HepG2 (cell line): Measurements from ENCODE around the gene IGF2. TPM values are rescaled to one million over a fixed set of nuclear protein-coding genes. Genes with fewer than 3 reads are reported as not detected.

Source experiments
- AGO2 ChIP-seq: fragments of 200-400 bp; formaldehyde crosslinking; optimal IDR thresholded peaks from 2 replicates; pipeline ENCODE3; 2017; ENCODE audit warnings: mild to moderate bottlenecking, low read depth, low read length, moderate library complexity
- AHR ChIP-seq: IDR thresholded peaks from 2 replicates; pipeline ENCODE4 v1.6.1; 2018; ENCODE audit warnings: missing genetic modification reagents, missing compliant biosample characterization
- BRCA1 ChIP-seq: sonication (generic); formaldehyde crosslinking; IDR thresholded peaks from 2 replicates; pipeline ENCODE4 v1.4.0; 2020; ENCODE audit warnings: missing genetic modification reagents
- GABPA ChIP-seq, 2 experiments: IDR thresholded peaks; 2 replicates each; pipeline ENCODE4 v1.6.1; 2011 to 2016; ENCODE audit warnings: low read depth in 2 of 2, low read length in 1 of 2, missing biosample characterization in 1 of 2, missing genetic modification characterization in 1 of 2
- HCFC1 ChIP-seq: fragments of 150-350 bp; IDR thresholded peaks from 2 replicates; pipeline ENCODE4 v1.6.1; 2014; ENCODE audit warnings: low read depth, low read length
- MED13 ChIP-seq: sonication (generic); formaldehyde crosslinking; IDR thresholded peaks from 2 replicates; pipeline ENCODE4 v1.5.0; 2020; ENCODE audit warnings: missing genetic modification reagents
- NCOA5 ChIP-seq: sonication (generic); formaldehyde crosslinking; IDR thresholded peaks from 2 replicates; pipeline ENCODE4 v1.4.0; 2020; ENCODE audit warnings: missing genetic modification reagents
- NR2F1 ChIP-seq, 2 experiments: fragments of 450-650 bp in 1 of 2; formaldehyde crosslinking in 1 of 2; IDR thresholded peaks; 2 replicates each; pipeline versions ENCODE4 v1.5.0 to v1.6.1; 2016 to 2020; ENCODE audit warnings: mild to moderate bottlenecking in 1 of 2, missing compliant biosample characterization in 1 of 2, missing genetic modification reagents in 1 of 2, moderate library complexity in 1 of 2
- PPARG ChIP-seq: conservative IDR thresholded peaks from 2 replicates; pipeline ENCODE4 v1.6.1; 2016; ENCODE audit warnings: missing biosample characterization, missing genetic modification reagents
- RAD51 ChIP-seq: fragments of 450-650 bp; IDR thresholded peaks from 2 replicates; pipeline ENCODE4 v1.6.1; 2016; ENCODE audit warnings: borderline replicate concordance
- SMARCC2 ChIP-seq: fragments of 450-650 bp; IDR thresholded peaks from 2 replicates; pipeline ENCODE4 v1.6.1; 2017; ENCODE audit warnings: antibody characterized with exemption, mild to moderate bottlenecking
- ZNF251 ChIP-seq: sonication (generic); formaldehyde crosslinking; IDR thresholded peaks from 2 replicates; pipeline ENCODE4 v1.9.0; 2021; ENCODE audit warnings: mild to moderate bottlenecking, missing genetic modification reagents
- ZNF34 ChIP-seq: sonication (generic); formaldehyde crosslinking; IDR thresholded peaks from 2 replicates; pipeline ENCODE4 v1.4.0; 2020; ENCODE audit warnings: mild to moderate bottlenecking, missing genetic modification reagents, borderline replicate concordance
- ZNF550 ChIP-seq: sonication (generic); formaldehyde crosslinking; IDR thresholded peaks from 2 replicates; pipeline ENCODE4 v1.4.0; 2020; ENCODE audit warnings: mild to moderate bottlenecking, missing genetic modification reagents, borderline replicate concordance
- ZNF564 ChIP-seq: sonication (generic); formaldehyde crosslinking; IDR thresholded peaks from 2 replicates; pipeline ENCODE4 v1.8.1; 2023; ENCODE audit warnings: mild to moderate bottlenecking, missing genetic modification reagents
- ZNF567 ChIP-seq: sonication (generic); formaldehyde crosslinking; IDR thresholded peaks from 2 replicates; pipeline ENCODE4 v1.8.1; 2023; ENCODE audit warnings: mild to moderate bottlenecking, missing genetic modification reagents, borderline replicate concordance
- ZNF709 ChIP-seq: sonication (generic); formaldehyde crosslinking; IDR thresholded peaks from 2 replicates; pipeline ENCODE4 v1.5.0; 2020; ENCODE audit warnings: mild to moderate bottlenecking, missing genetic modification reagents
- polyA plus RNA-seq, 8 experiments: library from polyadenylated mRNA; depleted of rRNA in 3 of 8; stranded (reverse) in 7 of 8; unstranded in 1 of 8; fragments of >200 nt; fragmentation: Illumina TruSeq in 4 of 8; extraction: Trizol in 4 of 8; gene quantifications; 2 replicates each; pipeline versions ENCODE4 v1.2.1 to v1.2.3, GENCODE V29; 2011 to 2016; ENCODE audit warnings: low read depth in 4 of 8, missing spikeins in 1 of 8, mixed read lengths in 1 of 8; ENCODE audit not compliant: insufficient read depth in 1 of 8
- total RNA-seq, 5 experiments: library from RNA; depleted of rRNA; stranded (reverse); fragments of >200 nt; fragmentation: Illumina TruSeq; extraction: Trizol; gene quantifications; 2 replicates each; pipeline ENCODE4 v1.2.3, GENCODE V29; 2016; ENCODE audit warnings: low read depth in 1 of 5
- TF ChIP-seq, protein P1 (sequence below): sonication (generic); formaldehyde crosslinking; IDR thresholded peaks from 2 replicates; pipeline ENCODE4 v1.4.0; 2020; ENCODE audit warnings: missing genetic modification reagents, borderline replicate concordance
- TF ChIP-seq, protein P2 (sequence below): sonication (generic); formaldehyde crosslinking; IDR thresholded peaks from 2 replicates; pipeline ENCODE4 v1.4.0; 2020; ENCODE audit warnings: missing genetic modification reagents

Gene IGF2
- total and polyA plus RNA-seq, 2 of the 13 experiments (the other 11 are each of a cell fraction or from before 2014, with no cell fraction given): 79.1 to 254 TPM

DNA sequence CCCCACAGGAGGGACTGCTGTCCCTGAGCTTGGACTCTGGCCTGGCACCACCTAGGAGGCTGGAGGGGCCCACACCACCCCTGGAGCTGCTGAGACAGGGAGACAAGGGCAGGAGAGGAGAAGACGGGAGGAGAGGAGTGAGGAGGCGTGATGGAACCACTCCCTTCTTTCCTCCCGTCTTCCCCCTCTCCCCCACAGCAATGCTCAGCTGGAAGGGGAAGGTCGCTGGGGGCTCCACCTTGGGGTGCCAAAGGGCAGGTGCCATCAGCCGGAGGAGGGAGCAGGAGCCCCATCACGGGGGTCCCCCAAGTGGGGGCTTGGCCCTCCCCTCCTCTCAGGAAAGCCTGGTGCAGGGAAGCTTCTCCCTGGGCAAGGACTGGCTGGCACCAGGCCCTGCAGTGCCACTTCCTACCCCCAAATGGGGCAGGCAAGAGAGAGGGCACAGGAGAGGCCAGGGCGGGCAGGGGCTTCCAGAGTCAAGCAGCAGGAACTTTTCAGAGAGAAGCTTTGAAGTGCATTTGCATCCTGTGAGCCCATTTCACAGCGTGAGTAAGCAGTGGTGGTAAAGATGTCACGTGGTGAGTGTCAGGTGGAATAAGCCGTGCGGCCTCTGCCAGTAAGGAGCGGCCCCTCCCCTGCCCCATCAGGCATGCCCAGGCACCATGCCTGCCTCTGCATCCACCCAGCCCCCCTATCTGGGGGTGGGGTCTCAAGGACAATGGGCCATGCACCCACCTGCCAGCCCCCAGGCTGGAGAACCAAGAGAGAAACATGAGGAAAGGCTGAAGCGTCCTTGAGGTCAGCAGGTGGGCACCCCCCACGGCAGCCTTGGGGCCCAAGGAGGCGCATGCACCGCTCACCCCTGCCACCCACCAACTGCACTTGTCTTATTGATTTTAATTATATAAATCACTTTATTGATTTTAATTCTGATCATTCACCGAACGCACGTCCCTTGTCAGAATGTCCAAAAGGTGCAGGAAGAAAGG, 4.9 kb downstream of the IGF2 start (continued):
- TF ChIP-seq RAD51 (no peak), AHR (no peak), PPARG (no peak), ZNF34 (CRISPR knock-in tag) (no peak), ZNF709 (CRISPR knock-in tag) (peak; percentile 68; the same call in 1 of the 2 replicates), ZNF567 (CRISPR knock-in tag) (no peak), NCOA5 (CRISPR knock-in tag) (no peak), MED13 (CRISPR knock-in tag) (no peak), HCFC1 (no peak), SMARCC2 (no peak), BRCA1 (no peak), ZNF550 (CRISPR knock-in tag) (no peak), ZNF564 (CRISPR knock-in tag) (0 out of 2 replicates have a peak, but pooled peaks have one; percentile 5), NR2F1 (CRISPR knock-in tag; IDR thresholded peaks at IDR 0.05) (no peak), ZNF251 (CRISPR knock-in tag) (no peak), GABPA (IDR thresholded peaks at IDR 0.05; ENCODE audit: low read depth, low read length) (no peak), GABPA (CRISPR knock-in tag; IDR thresholded peaks at IDR 0.05; ENCODE audit: low read depth) (no peak), AGO2 (peak; percentile 11)
- TF ChIP-seq, protein P1, sequence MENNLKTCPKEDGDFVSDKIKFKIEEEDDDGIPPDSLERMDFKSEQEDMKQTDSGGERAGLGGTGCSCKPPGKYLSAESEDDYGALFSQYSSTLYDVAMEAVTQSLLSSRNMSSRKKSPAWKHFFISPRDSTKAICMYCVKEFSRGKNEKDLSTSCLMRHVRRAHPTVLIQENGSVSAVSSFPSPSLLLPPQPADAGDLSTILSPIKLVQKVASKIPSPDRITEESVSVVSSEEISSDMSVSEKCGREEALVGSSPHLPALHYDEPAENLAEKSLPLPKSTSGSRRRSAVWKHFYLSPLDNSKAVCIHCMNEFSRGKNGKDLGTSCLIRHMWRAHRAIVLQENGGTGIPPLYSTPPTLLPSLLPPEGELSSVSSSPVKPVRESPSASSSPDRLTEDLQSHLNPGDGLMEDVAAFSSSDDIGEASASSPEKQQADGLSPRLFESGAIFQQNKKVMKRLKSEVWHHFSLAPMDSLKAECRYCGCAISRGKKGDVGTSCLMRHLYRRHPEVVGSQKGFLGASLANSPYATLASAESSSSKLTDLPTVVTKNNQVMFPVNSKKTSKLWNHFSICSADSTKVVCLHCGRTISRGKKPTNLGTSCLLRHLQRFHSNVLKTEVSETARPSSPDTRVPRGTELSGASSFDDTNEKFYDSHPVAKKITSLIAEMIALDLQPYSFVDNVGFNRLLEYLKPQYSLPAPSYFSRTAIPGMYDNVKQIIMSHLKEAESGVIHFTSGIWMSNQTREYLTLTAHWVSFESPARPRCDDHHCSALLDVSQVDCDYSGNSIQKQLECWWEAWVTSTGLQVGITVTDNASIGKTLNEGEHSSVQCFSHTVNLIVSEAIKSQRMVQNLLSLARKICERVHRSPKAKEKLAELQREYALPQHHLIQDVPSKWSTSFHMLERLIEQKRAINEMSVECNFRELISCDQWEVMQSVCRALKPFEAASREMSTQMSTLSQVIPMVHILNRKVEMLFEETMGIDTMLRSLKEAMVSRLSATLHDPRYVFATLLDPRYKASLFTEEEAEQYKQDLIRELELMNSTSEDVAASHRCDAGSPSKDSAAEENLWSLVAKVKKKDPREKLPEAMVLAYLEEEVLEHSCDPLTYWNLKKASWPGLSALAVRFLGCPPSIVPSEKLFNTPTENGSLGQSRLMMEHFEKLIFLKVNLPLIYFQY: no peak
- TF ChIP-seq, protein P2, sequence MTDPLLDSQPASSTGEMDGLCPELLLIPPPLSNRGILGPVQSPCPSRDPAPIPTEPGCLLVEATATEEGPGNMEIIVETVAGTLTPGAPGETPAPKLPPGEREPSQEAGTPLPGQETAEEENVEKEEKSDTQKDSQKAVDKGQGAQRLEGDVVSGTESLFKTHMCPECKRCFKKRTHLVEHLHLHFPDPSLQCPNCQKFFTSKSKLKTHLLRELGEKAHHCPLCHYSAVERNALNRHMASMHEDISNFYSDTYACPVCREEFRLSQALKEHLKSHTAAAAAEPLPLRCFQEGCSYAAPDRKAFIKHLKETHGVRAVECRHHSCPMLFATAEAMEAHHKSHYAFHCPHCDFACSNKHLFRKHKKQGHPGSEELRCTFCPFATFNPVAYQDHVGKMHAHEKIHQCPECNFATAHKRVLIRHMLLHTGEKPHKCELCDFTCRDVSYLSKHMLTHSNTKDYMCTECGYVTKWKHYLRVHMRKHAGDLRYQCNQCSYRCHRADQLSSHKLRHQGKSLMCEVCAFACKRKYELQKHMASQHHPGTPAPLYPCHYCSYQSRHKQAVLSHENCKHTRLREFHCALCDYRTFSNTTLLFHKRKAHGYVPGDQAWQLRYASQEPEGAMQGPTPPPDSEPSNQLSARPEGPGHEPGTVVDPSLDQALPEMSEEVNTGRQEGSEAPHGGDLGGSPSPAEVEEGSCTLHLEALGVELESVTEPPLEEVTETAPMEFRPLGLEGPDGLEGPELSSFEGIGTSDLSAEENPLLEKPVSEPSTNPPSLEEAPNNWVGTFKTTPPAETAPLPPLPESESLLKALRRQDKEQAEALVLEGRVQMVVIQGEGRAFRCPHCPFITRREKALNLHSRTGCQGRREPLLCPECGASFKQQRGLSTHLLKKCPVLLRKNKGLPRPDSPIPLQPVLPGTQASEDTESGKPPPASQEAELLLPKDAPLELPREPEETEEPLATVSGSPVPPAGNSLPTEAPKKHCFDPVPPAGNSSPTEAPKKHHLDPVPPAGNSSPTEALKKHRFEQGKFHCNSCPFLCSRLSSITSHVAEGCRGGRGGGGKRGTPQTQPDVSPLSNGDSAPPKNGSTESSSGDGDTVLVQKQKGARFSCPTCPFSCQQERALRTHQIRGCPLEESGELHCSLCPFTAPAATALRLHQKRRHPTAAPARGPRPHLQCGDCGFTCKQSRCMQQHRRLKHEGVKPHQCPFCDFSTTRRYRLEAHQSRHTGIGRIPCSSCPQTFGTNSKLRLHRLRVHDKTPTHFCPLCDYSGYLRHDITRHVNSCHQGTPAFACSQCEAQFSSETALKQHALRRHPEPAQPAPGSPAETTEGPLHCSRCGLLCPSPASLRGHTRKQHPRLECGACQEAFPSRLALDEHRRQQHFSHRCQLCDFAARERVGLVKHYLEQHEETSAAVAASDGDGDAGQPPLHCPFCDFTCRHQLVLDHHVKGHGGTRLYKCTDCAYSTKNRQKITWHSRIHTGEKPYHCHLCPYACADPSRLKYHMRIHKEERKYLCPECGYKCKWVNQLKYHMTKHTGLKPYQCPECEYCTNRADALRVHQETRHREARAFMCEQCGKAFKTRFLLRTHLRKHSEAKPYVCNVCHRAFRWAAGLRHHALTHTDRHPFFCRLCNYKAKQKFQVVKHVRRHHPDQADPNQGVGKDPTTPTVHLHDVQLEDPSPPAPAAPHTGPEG (CRISPR knock-in tag): no peak
